Fibroblast of the aortic adventitia (primary cell): ENCODE measurements around the gene HAGH. TPM values are rescaled to one million over a fixed set of nuclear protein-coding genes. Genes with fewer than 3 reads are reported as not detected.

Experiments used
- DNase-seq: peaks from one replicate; pipeline ENCODE4 v3.0.0-alpha.2; 2010; ENCODE audit warnings: low read depth
- H3K4me3 ChIP-seq: 2 replicates; pipeline ENCODE4 v1.5.1; 2011; ENCODE audit warnings: low read depth, mild to moderate bottlenecking, control low read depth, low read length, moderate library complexity
- CTCF ChIP-seq: IDR thresholded peaks from 2 replicates; pipeline ENCODE4 v1.5.1; 2011; ENCODE audit warnings: mild to moderate bottlenecking, low read length, control low read depth, inconsistent platforms; ENCODE audit not compliant: insufficient read depth
- total RNA-seq: library from RNA; depleted of rRNA; stranded (reverse); fragments of >200 nt; gene quantifications from 2 replicates; pipeline ENCODE4 v1.2.3, GENCODE V29; 2012; ENCODE audit warnings: low replicate concordance

Gene HAGH
- total RNA-seq, 1 donor = 21.9 TPM

- peak; percentile 27 for TF ChIP-seq CTCF
- no peak for DNase-seq
- peak overlapping the region; percentile 83 for H3K4me3 ChIP-seq
These were observed 44.7 kb downstream of the HAGH start for GRCh38 chr16:1781758-1782407.

- no peak for TF ChIP-seq CTCF
- peak overlapping the region; percentile 83 for H3K4me3 ChIP-seq
- no peak for DNase-seq
These were observed 45.4 kb downstream of the HAGH start for GRCh38 chr16:1781254-1781653.

GRCh38 chr16:1780677-1781072, 46.0 kb downstream of the HAGH start:
- DNase-seq = no peak
- H3K4me3 ChIP-seq = peak overlapping the region; percentile 83
- TF ChIP-seq CTCF = no peak

GRCh38 chr16:1779741-1780676, 46.6 kb downstream of the HAGH start:
- no peak for DNase-seq
- TF ChIP-seq CTCF = no peak
- no peak overlapping the region for H3K4me3 ChIP-seq

- DNase-seq = no peak
- no peak for TF ChIP-seq CTCF
- H3K4me3 ChIP-seq = no peak overlapping the region
These were observed 47.4 kb downstream of the HAGH start for GRCh38 chr16:1779234-1779701.

- no peak for DNase-seq
- H3K4me3 ChIP-seq = no peak overlapping the region
- TF ChIP-seq CTCF = no peak
These were observed 48.1 kb downstream of the HAGH start for GRCh38 chr16:1778200-1779179.
